Measurements from ENCODE around the gene ANKS6. TPM values are rescaled to one million over a fixed set of nuclear protein-coding genes. Genes with fewer than 3 reads are reported as not detected.

The ANKS6 gene
- total RNA-seq, 1 experiment from 2014 or later = 21.8 TPM

DNA sequence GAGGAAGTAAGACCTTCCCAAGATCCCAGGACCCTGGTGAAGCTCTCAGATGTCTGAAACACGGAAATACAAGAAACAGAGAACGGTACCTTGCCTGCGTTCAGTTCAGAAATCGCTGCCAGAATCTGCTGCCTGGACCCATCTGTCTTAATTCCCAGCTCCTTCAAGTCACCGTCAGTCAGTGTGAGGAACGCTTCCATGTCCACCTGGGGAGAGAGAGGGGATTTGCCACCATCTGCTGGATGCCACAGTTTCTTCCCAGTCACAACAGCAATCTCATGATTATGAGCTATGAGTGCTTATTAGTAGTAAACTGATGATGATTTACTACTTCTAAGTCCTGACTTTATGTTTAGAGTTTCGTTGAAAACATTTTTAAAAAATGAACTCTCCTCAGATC lies 50.9 kb downstream of the ANKS6 start:
- H3K27ac Mint-ChIP-seq (ENCODE audit: low read depth, unreplicated experiment) = no peak overlapping the region
- no peaks in the 10 kb centered on the region for H3K27me3 Mint-ChIP-seq (ENCODE audit: insufficient read depth, unreplicated experiment)
- intact Hi-C loops (cut with micrococcal nuclease) = no loop called here
- no peak overlapping the region for H3K4me3 Mint-ChIP-seq (ENCODE audit: unreplicated experiment)
- DNase-seq (ENCODE audit: unreplicated experiment) = no peak
- H3K9me3 Mint-ChIP-seq (ENCODE audit: unreplicated experiment) = no peaks in the 10 kb centered on the region
- no TSS peak for BruUV-seq (replicated peaks)
- H3K4me1 Mint-ChIP-seq (ENCODE audit: insufficient read depth, unreplicated experiment) = peaks cover 6% of the 10 kb centered on the region
- ChIA-PET POLR2A (no interaction called here), CTCF (interaction anchor here (0.7 to 2.6 kb wide), 2 partner anchors 30 to 43 kb away, joined by 4 to 9 read pairs; no protein-coding TSS in a partner anchor)
- TF ChIP-seq, protein P1, sequence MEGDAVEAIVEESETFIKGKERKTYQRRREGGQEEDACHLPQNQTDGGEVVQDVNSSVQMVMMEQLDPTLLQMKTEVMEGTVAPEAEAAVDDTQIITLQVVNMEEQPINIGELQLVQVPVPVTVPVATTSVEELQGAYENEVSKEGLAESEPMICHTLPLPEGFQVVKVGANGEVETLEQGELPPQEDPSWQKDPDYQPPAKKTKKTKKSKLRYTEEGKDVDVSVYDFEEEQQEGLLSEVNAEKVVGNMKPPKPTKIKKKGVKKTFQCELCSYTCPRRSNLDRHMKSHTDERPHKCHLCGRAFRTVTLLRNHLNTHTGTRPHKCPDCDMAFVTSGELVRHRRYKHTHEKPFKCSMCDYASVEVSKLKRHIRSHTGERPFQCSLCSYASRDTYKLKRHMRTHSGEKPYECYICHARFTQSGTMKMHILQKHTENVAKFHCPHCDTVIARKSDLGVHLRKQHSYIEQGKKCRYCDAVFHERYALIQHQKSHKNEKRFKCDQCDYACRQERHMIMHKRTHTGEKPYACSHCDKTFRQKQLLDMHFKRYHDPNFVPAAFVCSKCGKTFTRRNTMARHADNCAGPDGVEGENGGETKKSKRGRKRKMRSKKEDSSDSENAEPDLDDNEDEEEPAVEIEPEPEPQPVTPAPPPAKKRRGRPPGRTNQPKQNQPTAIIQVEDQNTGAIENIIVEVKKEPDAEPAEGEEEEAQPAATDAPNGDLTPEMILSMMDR (IDR thresholded peaks at IDR 0.05; ENCODE audit: unreplicated experiment) = no peak
- peaks cover 14% of the 10 kb centered on the region for H3K36me3 Mint-ChIP-seq (ENCODE audit: insufficient read depth, unreplicated experiment)

DNA sequence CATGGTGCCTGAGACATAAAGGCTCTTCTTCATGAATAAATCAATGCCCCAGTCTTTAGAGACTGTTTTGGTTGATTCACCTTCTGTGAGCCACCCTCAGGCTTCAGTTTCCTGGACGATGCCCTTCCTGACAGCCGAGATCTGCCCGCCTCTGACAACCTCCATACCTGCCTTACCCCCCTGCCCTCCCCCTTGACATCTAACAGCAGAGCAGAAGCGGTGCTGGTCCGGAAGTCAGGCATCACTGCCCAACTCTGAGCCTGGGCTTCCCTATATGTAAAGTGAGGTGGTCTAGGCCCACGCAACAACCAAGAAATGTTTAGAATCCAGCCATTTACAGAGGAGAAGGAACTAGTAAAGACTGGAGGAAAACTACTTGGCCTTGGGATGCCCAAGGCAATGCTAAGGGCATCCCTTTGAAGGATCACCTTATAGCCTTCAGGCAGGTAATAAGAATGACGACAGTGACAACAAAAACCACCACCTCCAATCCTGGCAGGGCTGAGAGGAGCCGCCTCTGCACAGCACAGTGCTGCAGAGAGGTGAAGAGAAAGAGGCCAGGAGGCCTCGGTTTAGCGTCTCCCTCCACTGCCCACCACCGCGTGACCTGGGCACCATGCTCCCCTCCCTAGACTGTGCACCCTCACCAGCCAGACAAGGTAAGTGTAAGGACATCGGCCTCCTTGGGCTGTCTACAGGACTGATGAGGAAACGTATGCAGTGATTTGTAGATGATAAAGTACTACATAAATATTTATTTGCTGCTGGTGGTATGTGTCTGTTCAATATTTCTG lies 52.3 kb downstream of the ANKS6 start:
- ChIA-PET CTCF (no interaction called here), POLR2A (no interaction called here)
- Mint-ChIP-seq H3K36me3 (ENCODE audit: insufficient read depth, unreplicated experiment) (peaks cover 14% of the 10 kb centered on the region), H3K27ac (ENCODE audit: low read depth, unreplicated experiment) (no peak overlapping the region), H3K9me3 (ENCODE audit: unreplicated experiment) (no peaks in the 10 kb centered on the region), H3K27me3 (ENCODE audit: insufficient read depth, unreplicated experiment) (no peaks in the 10 kb centered on the region), H3K4me1 (ENCODE audit: insufficient read depth, unreplicated experiment) (peaks cover 6% of the 10 kb centered on the region), H3K4me3 (ENCODE audit: unreplicated experiment) (no peak overlapping the region)
- no peak for DNase-seq (ENCODE audit: unreplicated experiment)
- no TSS peak for BruUV-seq (replicated peaks)
- TF ChIP-seq, protein P1 (IDR thresholded peaks at IDR 0.05; ENCODE audit: unreplicated experiment) = no peak
- intact Hi-C loops (cut with micrococcal nuclease) = no loop called here

DNA sequence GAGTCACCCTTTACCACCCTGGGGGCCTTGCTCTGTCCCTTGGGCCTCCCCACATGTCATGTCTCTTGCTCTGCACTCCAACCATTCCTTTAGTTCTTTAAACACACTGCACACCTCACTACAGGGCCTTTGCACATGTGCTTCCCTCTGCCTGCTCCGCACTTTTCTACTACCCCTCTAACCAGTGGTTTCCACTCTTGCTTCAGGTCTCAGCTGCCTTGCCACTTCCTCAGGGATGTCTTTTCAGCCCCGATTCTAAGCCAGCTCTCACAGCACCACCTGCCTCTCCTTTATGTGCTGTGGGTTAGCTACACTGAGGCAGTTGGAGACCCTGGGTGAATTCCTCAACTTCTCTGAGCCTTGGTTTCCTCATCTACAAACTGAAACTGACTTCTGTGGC lies 53.0 kb downstream of the ANKS6 start:
- H3K4me3 Mint-ChIP-seq (ENCODE audit: unreplicated experiment) = no peak overlapping the region
- H3K4me1 Mint-ChIP-seq (ENCODE audit: insufficient read depth, unreplicated experiment) = peaks cover 6% of the 10 kb centered on the region
- DNase-seq (ENCODE audit: unreplicated experiment) = no peak
- CTCF ChIA-PET = no interaction called here
- intact Hi-C loops (cut with micrococcal nuclease) = no loop called here
- H3K9me3 Mint-ChIP-seq (ENCODE audit: unreplicated experiment) = no peaks in the 10 kb centered on the region
- POLR2A ChIA-PET = no interaction called here
- no TSS peak for BruUV-seq (replicated peaks)
- TF ChIP-seq, protein P1 (IDR thresholded peaks at IDR 0.05; ENCODE audit: unreplicated experiment) = no peak
- H3K36me3 Mint-ChIP-seq (ENCODE audit: insufficient read depth, unreplicated experiment) = peaks cover 14% of the 10 kb centered on the region
- no peaks in the 10 kb centered on the region for H3K27me3 Mint-ChIP-seq (ENCODE audit: insufficient read depth, unreplicated experiment)
- no peak overlapping the region for H3K27ac Mint-ChIP-seq (ENCODE audit: low read depth, unreplicated experiment)

DNA sequence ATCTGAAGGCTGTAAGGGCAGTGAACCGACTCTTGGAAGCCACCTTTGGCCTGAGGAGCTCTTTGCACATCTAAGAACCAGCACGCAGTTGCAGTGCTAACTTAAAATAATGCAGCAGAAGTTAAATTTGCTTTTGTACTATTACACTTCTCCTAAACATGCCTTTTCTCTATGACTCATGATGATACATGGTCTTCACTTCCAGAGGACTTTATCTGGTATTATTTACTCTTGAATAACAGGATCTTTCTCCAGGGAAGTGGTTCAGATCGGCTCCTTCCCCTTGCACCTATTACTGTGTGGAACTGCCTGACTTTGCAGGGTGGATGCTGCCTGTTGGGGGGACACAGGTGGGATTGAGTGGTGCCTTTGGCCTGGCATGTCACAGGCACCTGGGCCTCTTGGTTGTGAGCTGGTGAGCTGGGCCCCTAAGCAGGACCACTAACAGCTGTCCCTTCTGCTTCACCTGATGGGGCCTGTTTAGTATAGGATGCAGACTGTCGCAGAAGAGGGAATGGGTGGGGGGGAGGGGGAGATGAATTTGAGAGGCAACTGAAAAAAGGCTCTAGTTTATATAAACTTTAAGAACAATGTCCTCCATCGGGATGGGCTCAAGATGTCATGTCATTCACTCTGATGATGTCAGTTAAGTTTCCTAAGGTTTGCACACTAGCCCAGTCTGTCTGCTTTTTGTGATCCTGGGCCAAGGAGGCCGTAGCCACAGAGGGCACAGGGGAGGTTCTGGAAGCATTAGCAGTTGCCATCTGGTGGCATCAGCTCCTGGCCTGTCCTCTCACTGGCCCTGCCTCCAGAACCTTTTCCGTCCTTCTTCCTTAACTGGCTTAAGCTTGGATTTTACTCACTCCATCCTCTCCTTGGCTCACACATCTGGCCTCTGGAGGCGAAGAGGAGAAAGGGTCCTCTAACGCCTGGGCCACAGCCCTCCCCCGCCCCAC lies 53.8 kb downstream of the ANKS6 start:
- Mint-ChIP-seq H3K4me1 (ENCODE audit: insufficient read depth, unreplicated experiment) (peaks cover 6% of the 10 kb centered on the region), H3K36me3 (ENCODE audit: insufficient read depth, unreplicated experiment) (peaks cover 14% of the 10 kb centered on the region), H3K4me3 (ENCODE audit: unreplicated experiment) (no peak overlapping the region), H3K27ac (ENCODE audit: low read depth, unreplicated experiment) (no peak overlapping the region), H3K27me3 (ENCODE audit: insufficient read depth, unreplicated experiment) (no peaks in the 10 kb centered on the region), H3K9me3 (ENCODE audit: unreplicated experiment) (no peaks in the 10 kb centered on the region)
- TF ChIP-seq, protein P1 (IDR thresholded peaks at IDR 0.05; ENCODE audit: unreplicated experiment) = no peak
- CTCF ChIA-PET = no interaction called here
- no TSS peak for BruUV-seq (replicated peaks)
- no peak for DNase-seq (ENCODE audit: unreplicated experiment)
- intact Hi-C loops (cut with micrococcal nuclease) = no loop called here
- POLR2A ChIA-PET = no interaction called here
